WTC11 (cell line): ENCODE results near the gene CCDC61. TPM values are rescaled to one million over a fixed set of nuclear protein-coding genes. Genes with fewer than 3 reads are reported as not detected.

Source experiments
- ATAC-seq: fragments of 200-7000 bp; cut with Tn5 transposase; 2 replicates; pipeline ENCODE4 v1.10.0; 2021; ENCODE audit warnings: mild to moderate bottlenecking, moderate library complexity
- CTCF ChIA-PET: fragments of 300-600 bp; sonication (Branson Sonifier 250); formaldehyde crosslinking; loops from one replicate; lab custom pipeline; 2021; ENCODE audit warnings: antibody characterized with exemption; lab: Charles Lee
- POLR2A ChIA-PET: fragments of 350-600 bp; sonication (Branson Sonifier 250); formaldehyde crosslinking; loops from one replicate; lab custom pipeline; 2021; ENCODE audit warnings: antibody characterized with exemption; lab: Charles Lee
- DNase-seq: peaks from one replicate; pipeline ENCODE4 v3.0.0; 2021; ENCODE audit warnings: low spot score
- H3K27ac Mint-ChIP-seq: 2 replicates; pipeline ENCODE4 v1.8.0; 2021; ENCODE audit warnings: mixed read lengths
- H3K27me3 Mint-ChIP-seq: 2 replicates; pipeline ENCODE4 v1.8.0; 2021; ENCODE audit warnings: low read depth, mild to moderate bottlenecking, moderate library complexity, mixed read lengths
- H3K36me3 Mint-ChIP-seq: 2 replicates; pipeline ENCODE4 v1.8.0; 2021; ENCODE audit warnings: mixed read lengths
- H3K4me1 Mint-ChIP-seq: 2 replicates; pipeline ENCODE4 v1.8.0; 2022; ENCODE audit warnings: mixed read lengths
- H3K4me3 Mint-ChIP-seq: 2 replicates; pipeline ENCODE4 v1.8.0; 2021; ENCODE audit warnings: mild to moderate bottlenecking, moderate library complexity, mixed read lengths
- H3K9me3 Mint-ChIP-seq: 2 replicates; pipeline ENCODE4 v1.8.0; 2021; ENCODE audit warnings: mixed read lengths
- ARID4B ChIP-seq: sonication (generic); formaldehyde crosslinking; IDR thresholded peaks from 2 replicates; pipeline ENCODE4 v1.8.0; 2023; ENCODE audit warnings: missing genetic modification reagents, mild to moderate bottlenecking, borderline replicate concordance
- ATF2 ChIP-seq: sonication (generic); formaldehyde crosslinking; IDR thresholded peaks from 2 replicates; pipeline ENCODE4 v1.8.1; 2022; ENCODE audit warnings: low read depth, missing genetic modification reagents, borderline replicate concordance
- ATF3 ChIP-seq: sonication (generic); formaldehyde crosslinking; conservative IDR thresholded peaks from 2 replicates; pipeline ENCODE4 v1.8.1; 2022; ENCODE audit warnings: mild to moderate bottlenecking, missing genetic modification reagents
- CDX4 ChIP-seq: fragments of 250-450 bp; sonication (Bioruptor Pico); IDR thresholded peaks from 2 replicates; pipeline ENCODE4 v1.9.0; 2021; ENCODE audit warnings: moderate library complexity, mild to moderate bottlenecking, inconsistent platforms, borderline replicate concordance
- CTCF ChIP-seq: fragments of 200-600 bp; IDR thresholded peaks from 2 replicates; pipeline ENCODE4 v1.8.0; 2022; ENCODE audit warnings: antibody characterized with exemption
- FOXP4 ChIP-seq: sonication (generic); formaldehyde crosslinking; IDR thresholded peaks from 2 replicates; pipeline ENCODE4 v1.8.0; 2022; ENCODE audit warnings: mild to moderate bottlenecking, missing genetic modification reagents
- GRHL2 ChIP-seq: fragments of 250-450 bp; sonication (Bioruptor Pico); IDR thresholded peaks from 2 replicates; pipeline ENCODE4 v1.8.0; 2022; ENCODE audit warnings: mild to moderate bottlenecking, moderate library complexity; ENCODE audit not compliant: insufficient replicate concordance, severe bottlenecking
- HMGA2 ChIP-seq: fragments of 250-450 bp; sonication (Bioruptor Pico); IDR thresholded peaks from 2 replicates; pipeline ENCODE4 v1.4.0; 2021; ENCODE audit warnings: mild to moderate bottlenecking, moderate library complexity
- IRF2 ChIP-seq: sonication (generic); formaldehyde crosslinking; IDR thresholded peaks from 2 replicates; pipeline ENCODE4 v1.8.0; 2022; ENCODE audit warnings: low read depth, missing genetic modification reagents, borderline replicate concordance
- MLX ChIP-seq: sonication (generic); formaldehyde crosslinking; IDR thresholded peaks from 2 replicates; pipeline ENCODE4 v1.8.1; 2023; ENCODE audit warnings: mild to moderate bottlenecking, missing genetic modification reagents, moderate library complexity
- SOX15 ChIP-seq: fragments of 250-450 bp; sonication (Bioruptor Pico); IDR thresholded peaks from 2 replicates; pipeline ENCODE4 v1.9.0; 2021; ENCODE audit warnings: mild to moderate bottlenecking
- USF2 ChIP-seq: sonication (generic); formaldehyde crosslinking; IDR thresholded peaks from 2 replicates; pipeline ENCODE4 v1.8.1; 2023; ENCODE audit warnings: mild to moderate bottlenecking, missing genetic modification reagents, moderate library complexity
- ZBTB43 ChIP-seq: sonication (generic); formaldehyde crosslinking; IDR thresholded peaks from 2 replicates; pipeline ENCODE4 v1.8.1; 2023; ENCODE audit warnings: mild to moderate bottlenecking, missing genetic modification reagents
- ZMAT4 ChIP-seq: fragments of 250-450 bp; sonication (Bioruptor Pico); IDR thresholded peaks from 2 replicates; pipeline ENCODE4 v1.9.0; 2021; ENCODE audit warnings: mild to moderate bottlenecking
- ZNF232 ChIP-seq: sonication (generic); formaldehyde crosslinking; IDR thresholded peaks from 2 replicates; pipeline ENCODE4 v1.8.0; 2022; ENCODE audit warnings: mild to moderate bottlenecking, missing genetic modification reagents
- total RNA-seq: library from RNA; stranded (reverse); gene quantifications from 3 replicates; pipeline ENCODE4 v1.2.3, GENCODE V29; 2021

Gene CCDC61
- total RNA-seq, 1 experiment from 2014 or later = 33.7 TPM

GRCh38 chr19:46043519-46043918 is 48.3 kb downstream of the CCDC61 start (continued):
- no peak for TF ChIP-seq USF2

GRCh38 chr19:46049597-46049996 is 54.3 kb downstream of the CCDC61 start:
- Mint-ChIP-seq H3K36me3 (no peaks in the 10 kb centered on the region), H3K27me3 (peaks cover 74% of the 10 kb centered on the region), H3K9me3 (peaks cover 21% of the 10 kb centered on the region), H3K27ac (no peak overlapping the region; the same call in 1 of the 2 replicates), H3K4me1 (no peaks in the 10 kb centered on the region), H3K4me3 (no peak overlapping the region)
- no peak for TF ChIP-seq HMGA2 (CRISPR knock-in tag)
- TF ChIP-seq ARID4B (CRISPR knock-in tag) = no peak
- peak; percentile 37; the same call in 1 of the 2 replicates for TF ChIP-seq CTCF
- ATAC-seq (peak; percentile 99), DNase-seq (peak; percentile 79)
- CTCF ChIA-PET = interaction anchor here (0.5 to 9.1 kb wide), 29 partner anchors 9 to 233 kb away, joined by 3 to 80 read pairs (median 5); partner anchors contain the start of genes CCDC61, IGFL4, MYPOP and NANOS2
- POLR2A ChIA-PET = interaction anchor here (0.8 kb wide), 1 partner anchor 162 kb away, joined by 4 read pairs; no protein-coding TSS in a partner anchor

GRCh38 chr19:46052896-46053295 is 57.6 kb downstream of the CCDC61 start:
- ChIA-PET POLR2A (interaction anchor here (0.6 to 0.7 kb wide), 2 partner anchors 12 to 567 kb away, joined by 3 to 7 read pairs; partner anchors contain the start of gene IGFL4), CTCF (interaction anchor here (0.6 to 9.1 kb wide), 5 partner anchors 25 to 512 kb away, joined by 3 to 80 read pairs (median 3); no protein-coding TSS in a partner anchor)
- DNase-seq (no peak), ATAC-seq (no peak)
- Mint-ChIP-seq H3K4me1 (no peaks in the 10 kb centered on the region), H3K9me3 (peaks cover 16% of the 10 kb centered on the region), H3K27me3 (peaks cover 67% of the 10 kb centered on the region), H3K36me3 (no peaks in the 10 kb centered on the region), H3K27ac (no peak overlapping the region), H3K4me3 (no peak overlapping the region)
- no peak for TF ChIP-seq GRHL2
- no peak for TF ChIP-seq FOXP4 (CRISPR knock-in tag)
- TF ChIP-seq MLX = no peak
- no peak for TF ChIP-seq ATF3 (CRISPR knock-in tag)
- TF ChIP-seq ZBTB43 = no peak
- TF ChIP-seq ZMAT4 (CRISPR knock-in tag) = no peak
- TF ChIP-seq ZNF232 (CRISPR knock-in tag) = no peak
- no peak for TF ChIP-seq IRF2
- TF ChIP-seq ATF2 (CRISPR knock-in tag) = no peak
- TF ChIP-seq SOX15 = no peak
- no peak for TF ChIP-seq CDX4 (CRISPR knock-in tag)
